ENCODE data around the gene TCEANC2. TPM values are rescaled to one million over a fixed set of nuclear protein-coding genes. Genes with fewer than 3 reads are reported as not detected.

The TCEANC2 gene
- total RNA-seq, 1 donor from 2014 or later = 6.7 TPM

DNA sequence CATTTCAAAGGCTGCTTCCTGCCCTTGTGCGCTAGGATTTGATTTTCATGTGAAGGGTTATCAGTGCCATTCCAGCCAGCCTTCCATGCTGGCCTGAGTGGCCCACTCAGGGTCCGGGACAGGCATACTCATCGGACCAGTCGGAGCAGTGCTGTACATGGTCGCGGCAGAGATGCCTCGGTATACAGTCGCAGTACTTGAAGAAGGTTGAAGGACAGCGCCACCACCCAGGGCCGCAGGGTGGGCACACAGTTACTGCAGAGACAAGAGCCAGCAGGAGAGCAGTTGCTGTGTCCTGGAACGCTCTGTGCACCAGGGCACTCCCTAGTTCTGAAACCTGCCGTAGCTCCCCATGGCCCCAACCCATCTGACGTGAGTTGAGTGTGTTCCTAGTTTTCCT is 44.5 kb upstream of the TCEANC2 start:
- peaks cover 3% of the 10 kb centered on the region for H3K9me3 Mint-ChIP-seq (ENCODE audit: low read depth)
- peaks cover 3% of the 10 kb centered on the region for H3K4me1 Mint-ChIP-seq (ENCODE audit: low read depth)
- no peak for TF ChIP-seq CTCF (IDR thresholded peaks at IDR 0.05; ENCODE audit: unreplicated experiment)
- H3K4me3 Mint-ChIP-seq (ENCODE audit: low read depth) = no peak overlapping the region
- H3K27ac Mint-ChIP-seq = no peak overlapping the region
- no peaks in the 10 kb centered on the region for H3K36me3 Mint-ChIP-seq (ENCODE audit: insufficient read depth)
- peaks cover 6% of the 10 kb centered on the region for H3K27me3 Mint-ChIP-seq
- no peak for DNase-seq (ENCODE audit: low spot score, unreplicated experiment)

- Mint-ChIP-seq H3K4me3 (ENCODE audit: low read depth) (no peak overlapping the region), H3K27me3 (peaks cover 6% of the 10 kb centered on the region), H3K36me3 (ENCODE audit: insufficient read depth) (no peaks in the 10 kb centered on the region), H3K9me3 (ENCODE audit: low read depth) (peaks cover 3% of the 10 kb centered on the region), H3K27ac (peak overlapping the region; percentile 39), H3K4me1 (ENCODE audit: low read depth) (peaks cover 3% of the 10 kb centered on the region)
- no peak for TF ChIP-seq CTCF (IDR thresholded peaks at IDR 0.05; ENCODE audit: unreplicated experiment)
- DNase-seq (ENCODE audit: low spot score, unreplicated experiment) = no peak
Observed at GRCh38 chr1:54009406-54009805, 44.0 kb upstream of the TCEANC2 start.

DNA sequence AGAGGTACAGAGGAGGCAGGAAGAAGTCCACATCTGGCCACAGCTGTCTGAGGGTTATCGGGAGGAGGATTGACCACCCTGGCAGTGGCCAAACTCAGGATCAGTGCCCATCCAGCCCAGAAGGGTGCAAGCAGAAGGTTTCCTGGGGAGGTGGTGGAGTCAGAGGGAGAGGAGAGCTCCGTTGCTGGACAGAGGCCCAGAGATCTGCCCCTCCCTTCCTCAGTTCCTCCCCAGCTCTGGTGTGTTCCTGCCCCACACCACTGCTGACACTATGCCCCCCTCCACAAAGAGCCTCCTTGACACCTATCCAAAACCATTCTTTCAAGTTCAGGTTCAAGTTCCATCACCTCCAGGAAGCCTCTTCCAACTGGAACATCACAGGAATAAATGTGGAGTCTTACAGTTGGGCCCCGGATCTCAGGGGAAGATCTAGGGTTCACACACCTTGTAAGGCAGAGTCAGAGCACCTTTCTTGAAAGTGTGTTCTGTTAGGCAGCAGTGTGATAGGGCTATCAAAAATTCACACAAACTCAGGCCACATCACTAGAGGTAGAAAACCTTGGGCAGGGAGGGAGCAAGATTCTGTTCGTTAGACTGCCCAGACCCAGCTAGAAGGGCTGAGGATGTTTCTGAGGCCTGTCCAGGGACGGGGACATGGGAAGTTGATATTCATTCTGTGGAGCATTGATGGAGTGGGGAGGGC is 42.8 kb upstream of the TCEANC2 start:
- H3K4me1 Mint-ChIP-seq (ENCODE audit: low read depth) = peaks cover 3% of the 10 kb centered on the region
- peaks cover 2% of the 10 kb centered on the region for H3K9me3 Mint-ChIP-seq (ENCODE audit: low read depth)
- no peak for DNase-seq (ENCODE audit: low spot score, unreplicated experiment)
- peaks cover 6% of the 10 kb centered on the region for H3K27me3 Mint-ChIP-seq
- no peaks in the 10 kb centered on the region for H3K36me3 Mint-ChIP-seq (ENCODE audit: insufficient read depth)
- no peak for TF ChIP-seq CTCF (IDR thresholded peaks at IDR 0.05; ENCODE audit: unreplicated experiment)
- H3K4me3 Mint-ChIP-seq (ENCODE audit: low read depth) = no peak overlapping the region
- no peak overlapping the region for H3K27ac Mint-ChIP-seq

GRCh38 chr1:54011316-54012007 is 41.9 kb upstream of the TCEANC2 start:
- Mint-ChIP-seq H3K27ac (no peak overlapping the region), H3K4me3 (ENCODE audit: low read depth) (no peak overlapping the region), H3K4me1 (ENCODE audit: low read depth) (peaks cover 8% of the 10 kb centered on the region), H3K9me3 (ENCODE audit: low read depth) (no peaks in the 10 kb centered on the region), H3K36me3 (ENCODE audit: insufficient read depth) (no peaks in the 10 kb centered on the region), H3K27me3 (peaks cover 6% of the 10 kb centered on the region)
- no peak for DNase-seq (ENCODE audit: low spot score, unreplicated experiment)
- TF ChIP-seq CTCF (IDR thresholded peaks at IDR 0.05; ENCODE audit: unreplicated experiment) = no peak

DNA sequence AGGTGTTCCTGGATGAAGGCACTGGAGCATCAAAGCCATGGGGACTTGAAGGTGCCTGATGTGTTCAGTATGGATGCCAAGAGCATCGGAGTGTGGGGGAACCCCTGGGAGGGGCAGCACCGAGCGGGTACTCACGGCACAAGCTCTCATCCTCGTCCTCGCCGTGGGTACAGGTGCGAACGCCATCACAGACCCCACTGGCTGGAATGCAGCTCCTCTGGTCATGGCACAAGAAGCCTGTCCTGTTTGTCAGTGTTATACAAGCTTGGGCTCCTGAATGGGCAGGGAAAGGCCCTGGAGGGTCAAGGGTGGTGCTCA is 41.4 kb upstream of the TCEANC2 start:
- H3K27me3 Mint-ChIP-seq = peaks cover 6% of the 10 kb centered on the region
- H3K4me3 Mint-ChIP-seq (ENCODE audit: low read depth) = no peak overlapping the region
- TF ChIP-seq CTCF (IDR thresholded peaks at IDR 0.05; ENCODE audit: unreplicated experiment) = no peak
- no peaks in the 10 kb centered on the region for H3K9me3 Mint-ChIP-seq (ENCODE audit: low read depth)
- H3K27ac Mint-ChIP-seq = no peak overlapping the region
- peaks cover 8% of the 10 kb centered on the region for H3K4me1 Mint-ChIP-seq (ENCODE audit: low read depth)
- DNase-seq (ENCODE audit: low spot score, unreplicated experiment) = no peak
- H3K36me3 Mint-ChIP-seq (ENCODE audit: insufficient read depth) = no peaks in the 10 kb centered on the region
